ENCODE results near the gene FGF19. TPM values are rescaled to one million over a fixed set of nuclear protein-coding genes. Genes with fewer than 3 reads are reported as not detected.

The FGF19 gene
- total RNA-seq, 3 donors from 2014 or later (not counting 1 experiment from before 2014, with no cell fraction given): not detected

- H3K36me3 ChIP-seq (ENCODE audit: control insufficient read depth, insufficient read depth, low read length): peaks cover 23% of the 10 kb centered on the region
- no peak overlapping the region for H3K27ac Mint-ChIP-seq
- no peaks in the 10 kb centered on the region for H3K27me3 Mint-ChIP-seq (ENCODE audit: low read depth in 2 of 2)
- H3K4me3 Mint-ChIP-seq: no peak overlapping the region
- H3K9me3 Mint-ChIP-seq: no peaks in the 10 kb centered on the region
- no peaks in the 10 kb centered on the region for H3K4me1 ChIP-seq (ENCODE audit: control insufficient read depth, insufficient read depth, low read length)
- DNase-seq (no peak), ATAC-seq (no peak)
- TF ChIP-seq, protein P1, sequence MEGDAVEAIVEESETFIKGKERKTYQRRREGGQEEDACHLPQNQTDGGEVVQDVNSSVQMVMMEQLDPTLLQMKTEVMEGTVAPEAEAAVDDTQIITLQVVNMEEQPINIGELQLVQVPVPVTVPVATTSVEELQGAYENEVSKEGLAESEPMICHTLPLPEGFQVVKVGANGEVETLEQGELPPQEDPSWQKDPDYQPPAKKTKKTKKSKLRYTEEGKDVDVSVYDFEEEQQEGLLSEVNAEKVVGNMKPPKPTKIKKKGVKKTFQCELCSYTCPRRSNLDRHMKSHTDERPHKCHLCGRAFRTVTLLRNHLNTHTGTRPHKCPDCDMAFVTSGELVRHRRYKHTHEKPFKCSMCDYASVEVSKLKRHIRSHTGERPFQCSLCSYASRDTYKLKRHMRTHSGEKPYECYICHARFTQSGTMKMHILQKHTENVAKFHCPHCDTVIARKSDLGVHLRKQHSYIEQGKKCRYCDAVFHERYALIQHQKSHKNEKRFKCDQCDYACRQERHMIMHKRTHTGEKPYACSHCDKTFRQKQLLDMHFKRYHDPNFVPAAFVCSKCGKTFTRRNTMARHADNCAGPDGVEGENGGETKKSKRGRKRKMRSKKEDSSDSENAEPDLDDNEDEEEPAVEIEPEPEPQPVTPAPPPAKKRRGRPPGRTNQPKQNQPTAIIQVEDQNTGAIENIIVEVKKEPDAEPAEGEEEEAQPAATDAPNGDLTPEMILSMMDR (IDR thresholded peaks at IDR 0.05): no peak
- H3K27me3 ChIP-seq (ENCODE audit: control insufficient read depth, insufficient read depth, low read length): no peaks in the 10 kb centered on the region
- whole genome bisulfite sequencing (ENCODE audit: insufficient coverage): 98% methylated on average over 14 of the region's 14 CpGs
- intact Hi-C loops (cut with micrococcal nuclease): no loop called here
- H3K27ac ChIP-seq (ENCODE audit: low read length): no peak overlapping the region
- no peaks in the 10 kb centered on the region for H3K36me3 Mint-ChIP-seq
- peaks cover 6% of the 10 kb centered on the region in 2 donors for H3K4me1 Mint-ChIP-seq
- H3K4me3 ChIP-seq (ENCODE audit: low read length): no peak overlapping the region
- H3K9me3 ChIP-seq (ENCODE audit: control insufficient read depth, insufficient read depth, low read length): no peaks in the 10 kb centered on the region
These were observed 37.6 kb downstream of the FGF19 start for GRCh38 chr11:69666261-69666660.

GRCh38 chr11:69665669-69666068 lies 38.2 kb downstream of the FGF19 start:
- no peak overlapping the region for H3K4me3 ChIP-seq (ENCODE audit: low read length)
- Mint-ChIP-seq H3K36me3 (no peaks in the 10 kb centered on the region), H3K27ac (no peak overlapping the region), H3K9me3 (no peaks in the 10 kb centered on the region), H3K27me3 (ENCODE audit: low read depth in 2 of 2) (no peaks in the 10 kb centered on the region), H3K4me3 (no peak overlapping the region), H3K4me1 (peaks cover 5 to 6% of the 10 kb centered on the region in 2 donors)
- no peaks in the 10 kb centered on the region for H3K4me1 ChIP-seq (ENCODE audit: control insufficient read depth, insufficient read depth, low read length)
- no peaks in the 10 kb centered on the region for H3K9me3 ChIP-seq (ENCODE audit: control insufficient read depth, insufficient read depth, low read length)
- intact Hi-C loops (cut with micrococcal nuclease): no loop called here
- TF ChIP-seq, protein P1 (IDR thresholded peaks at IDR 0.05): no peak
- WGBS (ENCODE audit: insufficient coverage): 97% methylated on average over 11 of the region's 11 CpGs
- H3K36me3 ChIP-seq (ENCODE audit: control insufficient read depth, insufficient read depth, low read length): peaks cover 23% of the 10 kb centered on the region
- no peak overlapping the region for H3K27ac ChIP-seq (ENCODE audit: low read length)
- H3K27me3 ChIP-seq (ENCODE audit: control insufficient read depth, insufficient read depth, low read length): no peaks in the 10 kb centered on the region
- DNase-seq (no peak), ATAC-seq (no peak)

GRCh38 chr11:69664901-69665300 lies 38.9 kb downstream of the FGF19 start:
- H3K4me3 Mint-ChIP-seq: no peak overlapping the region
- Histone ChIP-seq H3K27ac (ENCODE audit: low read length) (no peak overlapping the region), H3K9me3 (ENCODE audit: control insufficient read depth, insufficient read depth, low read length) (no peaks in the 10 kb centered on the region), H3K4me3 (ENCODE audit: low read length) (no peak overlapping the region), H3K27me3 (ENCODE audit: control insufficient read depth, insufficient read depth, low read length) (no peaks in the 10 kb centered on the region), H3K4me1 (ENCODE audit: control insufficient read depth, insufficient read depth, low read length) (no peaks in the 10 kb centered on the region), H3K36me3 (ENCODE audit: control insufficient read depth, insufficient read depth, low read length) (peaks cover 23% of the 10 kb centered on the region)
- H3K27ac Mint-ChIP-seq: no peak overlapping the region
- no peaks in the 10 kb centered on the region for H3K4me1 Mint-ChIP-seq
- WGBS (ENCODE audit: insufficient coverage): 94% methylated on average over 8 of the region's 8 CpGs
- no peaks in the 10 kb centered on the region for H3K27me3 Mint-ChIP-seq (ENCODE audit: low read depth in 2 of 2)
- TF ChIP-seq, protein P1 (IDR thresholded peaks at IDR 0.05): no peak
- ATAC-seq: no peak
- no peaks in the 10 kb centered on the region for H3K36me3 Mint-ChIP-seq
- intact Hi-C loops (cut with micrococcal nuclease): no loop called here
- no peak for DNase-seq
- no peaks in the 10 kb centered on the region for H3K9me3 Mint-ChIP-seq

DNA sequence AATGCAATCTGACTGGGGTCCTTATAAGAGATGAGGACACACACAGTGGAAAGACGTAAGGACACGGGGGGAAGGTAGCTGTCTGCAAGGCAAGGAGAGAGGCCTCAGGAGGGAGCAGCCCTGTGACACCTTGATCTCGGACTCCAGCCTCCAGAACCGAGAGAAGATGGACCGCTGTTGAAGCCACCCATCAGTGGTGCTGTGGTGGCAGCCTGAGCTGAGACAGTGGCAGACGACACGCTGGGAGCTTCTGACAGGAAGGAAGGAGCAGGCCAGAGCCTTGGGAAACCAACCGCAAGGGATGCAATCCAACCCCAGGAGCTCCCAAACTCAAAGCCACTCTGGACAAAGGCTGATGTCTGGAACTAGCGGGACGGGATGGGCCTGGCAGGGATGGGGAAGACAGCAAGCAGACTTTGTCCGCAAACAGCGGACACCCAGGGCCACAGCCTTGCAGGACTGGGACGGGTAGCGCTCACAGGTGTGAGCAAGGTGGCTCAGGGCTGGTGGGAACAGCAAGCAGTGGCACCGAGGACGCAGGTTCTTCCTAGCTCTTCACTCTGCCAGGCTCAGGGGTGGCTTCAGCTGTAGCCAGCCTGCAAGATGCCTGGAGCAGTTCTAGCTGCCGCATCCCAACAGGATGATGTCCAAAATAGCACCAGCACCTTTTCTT lies 39.6 kb downstream of the FGF19 start:
- H3K27ac Mint-ChIP-seq: no peak overlapping the region

More for the DNA sequence above, 39.6 kb downstream of the FGF19 start:
- Mint-ChIP-seq H3K4me1 (no peaks in the 10 kb centered on the region), H3K27me3 (ENCODE audit: low read depth in 2 of 2) (no peaks in the 10 kb centered on the region), H3K36me3 (no peaks in the 10 kb centered on the region), H3K4me3 (no peak overlapping the region), H3K9me3 (no peaks in the 10 kb centered on the region)
- no peak for ATAC-seq
- DNase-seq: no peak
- Histone ChIP-seq H3K27me3 (ENCODE audit: control insufficient read depth, insufficient read depth, low read length) (no peaks in the 10 kb centered on the region), H3K27ac (ENCODE audit: low read length) (no peak overlapping the region), H3K4me1 (ENCODE audit: control insufficient read depth, insufficient read depth, low read length) (no peaks in the 10 kb centered on the region), H3K36me3 (ENCODE audit: control insufficient read depth, insufficient read depth, low read length) (peaks cover 20% of the 10 kb centered on the region), H3K4me3 (ENCODE audit: low read length) (no peak overlapping the region), H3K9me3 (ENCODE audit: control insufficient read depth, insufficient read depth, low read length) (no peaks in the 10 kb centered on the region)
- TF ChIP-seq, protein P1 (IDR thresholded peaks at IDR 0.05): no peak
- intact Hi-C loops (cut with micrococcal nuclease): no loop called here
- 96% methylated on average over 17 of the region's 17 CpGs for WGBS (ENCODE audit: insufficient coverage)
